HepG2 (cell line): Measurements from ENCODE around the gene FAH. TPM values are rescaled to one million over a fixed set of nuclear protein-coding genes. Genes with fewer than 3 reads are reported as not detected.

Source experiments
- AHR ChIP-seq: IDR thresholded peaks from 2 replicates; pipeline ENCODE4 v1.6.1; 2018; ENCODE audit warnings: missing genetic modification reagents, missing compliant biosample characterization
- BRD4 ChIP-seq: sonication (generic); formaldehyde crosslinking; IDR thresholded peaks from 2 replicates; pipeline ENCODE4 v1.4.0; 2020; ENCODE audit warnings: missing genetic modification reagents
- HNF4G ChIP-seq, 2 experiments: sonication (generic) in 1 of 2; formaldehyde crosslinking in 1 of 2; IDR thresholded peaks; 2 replicates each; pipeline versions ENCODE4 v1.4.0 to v1.6.1; 2011 to 2020; ENCODE audit warnings: borderline replicate concordance in 2 of 2, low read depth in 2 of 2, mild to moderate bottlenecking in 2 of 2, low read length in 1 of 2, missing genetic modification reagents in 1 of 2, moderate library complexity in 1 of 2
- KLF12 ChIP-seq: sonication (generic); formaldehyde crosslinking; IDR thresholded peaks from 2 replicates; pipeline ENCODE4 v1.4.0; 2020; ENCODE audit warnings: missing genetic modification reagents, borderline replicate concordance
- RBAK ChIP-seq: sonication (generic); formaldehyde crosslinking; IDR thresholded peaks from 2 replicates; pipeline ENCODE4 v1.5.1; 2020; ENCODE audit warnings: mild to moderate bottlenecking, missing genetic modification reagents
- RELA ChIP-seq: sonication (generic); formaldehyde crosslinking; IDR thresholded peaks from 2 replicates; pipeline ENCODE4 v1.4.0; 2020; ENCODE audit warnings: missing genetic modification reagents
- RFXAP ChIP-seq: sonication (generic); formaldehyde crosslinking; IDR thresholded peaks from 2 replicates; pipeline ENCODE4 v1.4.0; 2020; ENCODE audit warnings: missing genetic modification reagents, borderline replicate concordance
- SCMH1 ChIP-seq: sonication (generic); formaldehyde crosslinking; IDR thresholded peaks from 2 replicates; pipeline ENCODE4 v1.9.0; 2021; ENCODE audit warnings: missing genetic modification reagents, mild to moderate bottlenecking, borderline replicate concordance
- ZNF180 ChIP-seq: sonication (generic); formaldehyde crosslinking; IDR thresholded peaks from 2 replicates; pipeline ENCODE4 v1.4.0; 2020; ENCODE audit warnings: low read depth, missing genetic modification reagents, borderline replicate concordance
- ZNF282 ChIP-seq: fragments of 450-650 bp; IDR thresholded peaks from 2 replicates; pipeline ENCODE4 v1.6.1; 2018; ENCODE audit not compliant: partially characterized antibody
- ZNF30 ChIP-seq: sonication (generic); formaldehyde crosslinking; IDR thresholded peaks from 2 replicates; pipeline ENCODE4 v1.5.0; 2020; ENCODE audit warnings: mild to moderate bottlenecking, missing genetic modification reagents
- ZNF333 ChIP-seq: sonication (generic); formaldehyde crosslinking; IDR thresholded peaks from 2 replicates; pipeline ENCODE4 v1.4.0; 2020; ENCODE audit warnings: mild to moderate bottlenecking, missing genetic modification reagents, borderline replicate concordance
- ZNF546 ChIP-seq: sonication (generic); formaldehyde crosslinking; conservative IDR thresholded peaks from 2 replicates; pipeline ENCODE4 v1.8.1; 2023; ENCODE audit warnings: mild to moderate bottlenecking, missing genetic modification reagents
- ZNF782 ChIP-seq: sonication (generic); formaldehyde crosslinking; IDR thresholded peaks from 2 replicates; pipeline ENCODE4 v1.4.0; 2020; ENCODE audit warnings: missing genetic modification reagents, mild to moderate bottlenecking, borderline replicate concordance
- ZNF816 ChIP-seq: sonication (generic); formaldehyde crosslinking; IDR thresholded peaks from 2 replicates; pipeline ENCODE4 v1.8.0; 2022; ENCODE audit warnings: missing genetic modification reagents, mild to moderate bottlenecking, borderline replicate concordance
- ZNF878 ChIP-seq: sonication (generic); formaldehyde crosslinking; IDR thresholded peaks from 2 replicates; pipeline ENCODE4 v1.8.1; 2023; ENCODE audit warnings: mild to moderate bottlenecking, missing genetic modification reagents, moderate library complexity
- polyA plus RNA-seq, 8 experiments: library from polyadenylated mRNA; depleted of rRNA in 3 of 8; stranded (reverse) in 7 of 8; unstranded in 1 of 8; fragments of >200 nt; fragmentation: Illumina TruSeq in 4 of 8; extraction: Trizol in 4 of 8; gene quantifications; 2 replicates each; pipeline versions ENCODE4 v1.2.1 to v1.2.3, GENCODE V29; 2011 to 2016; ENCODE audit warnings: low read depth in 4 of 8, missing spikeins in 1 of 8, mixed read lengths in 1 of 8; ENCODE audit not compliant: insufficient read depth in 1 of 8
- total RNA-seq, 5 experiments: library from RNA; depleted of rRNA; stranded (reverse); fragments of >200 nt; fragmentation: Illumina TruSeq; extraction: Trizol; gene quantifications; 2 replicates each; pipeline ENCODE4 v1.2.3, GENCODE V29; 2016; ENCODE audit warnings: low read depth in 1 of 5
- TF ChIP-seq, protein P1 (sequence below): sonication (generic); formaldehyde crosslinking; IDR thresholded peaks from 2 replicates; pipeline ENCODE4 v1.9.0; 2022; ENCODE audit warnings: missing genetic modification reagents, mild to moderate bottlenecking, borderline replicate concordance
- TF ChIP-seq, protein P2 (sequence below): sonication (generic); formaldehyde crosslinking; IDR thresholded peaks from 2 replicates; pipeline ENCODE4 v1.4.0; 2020; ENCODE audit warnings: missing genetic modification reagents
- TF ChIP-seq, protein P3 (sequence below): sonication (generic); formaldehyde crosslinking; IDR thresholded peaks from 2 replicates; pipeline ENCODE4 v1.4.0; 2020; ENCODE audit warnings: missing genetic modification reagents, borderline replicate concordance
- TF ChIP-seq, protein P4 (sequence below): sonication (generic); formaldehyde crosslinking; IDR thresholded peaks from 2 replicates; pipeline ENCODE4 v1.5.0; 2020; ENCODE audit warnings: mild to moderate bottlenecking, low read depth, missing genetic modification reagents, borderline replicate concordance

The FAH gene
- total and polyA plus RNA-seq, 2 of the 13 experiments (the other 11 are each of a cell fraction or from before 2014, with no cell fraction given), result 36.6 to 75.0 TPM

DNA sequence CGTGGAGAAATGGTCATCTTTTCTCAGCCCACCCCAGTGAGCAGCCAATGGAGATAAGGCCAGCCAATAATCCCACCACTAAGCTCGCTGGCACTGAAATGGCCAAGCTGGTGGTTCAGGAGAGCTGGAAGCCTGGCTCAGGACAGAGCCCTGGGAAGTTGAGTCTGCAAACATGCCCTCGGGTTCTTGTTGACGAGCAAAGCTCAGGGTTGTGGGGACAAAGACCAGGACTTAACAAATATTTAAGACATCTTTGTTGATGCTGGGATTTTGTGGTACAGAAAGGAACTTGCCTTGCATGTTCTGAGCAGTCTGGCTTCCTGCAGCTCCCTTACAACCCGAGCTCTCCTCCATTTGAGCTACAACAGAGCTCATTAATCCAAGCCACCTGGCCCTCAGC is 4.4 kb downstream of the FAH start (continued):
- TF ChIP-seq, protein P1, sequence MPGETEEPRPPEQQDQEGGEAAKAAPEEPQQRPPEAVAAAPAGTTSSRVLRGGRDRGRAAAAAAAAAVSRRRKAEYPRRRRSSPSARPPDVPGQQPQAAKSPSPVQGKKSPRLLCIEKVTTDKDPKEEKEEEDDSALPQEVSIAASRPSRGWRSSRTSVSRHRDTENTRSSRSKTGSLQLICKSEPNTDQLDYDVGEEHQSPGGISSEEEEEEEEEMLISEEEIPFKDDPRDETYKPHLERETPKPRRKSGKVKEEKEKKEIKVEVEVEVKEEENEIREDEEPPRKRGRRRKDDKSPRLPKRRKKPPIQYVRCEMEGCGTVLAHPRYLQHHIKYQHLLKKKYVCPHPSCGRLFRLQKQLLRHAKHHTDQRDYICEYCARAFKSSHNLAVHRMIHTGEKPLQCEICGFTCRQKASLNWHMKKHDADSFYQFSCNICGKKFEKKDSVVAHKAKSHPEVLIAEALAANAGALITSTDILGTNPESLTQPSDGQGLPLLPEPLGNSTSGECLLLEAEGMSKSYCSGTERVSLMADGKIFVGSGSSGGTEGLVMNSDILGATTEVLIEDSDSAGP, result no peak
- TF ChIP-seq ZNF782 (CRISPR knock-in tag) (no peak), BRD4 (CRISPR knock-in tag) (no peak), ZNF30 (CRISPR knock-in tag) (no peak), AHR (CRISPR knock-in tag) (no peak), ZNF878 (CRISPR knock-in tag) (no peak), HNF4G (IDR thresholded peaks at IDR 0.05; ENCODE audit: borderline replicate concordance, low read depth, low read length) (no peak), HNF4G (CRISPR knock-in tag; IDR thresholded peaks at IDR 0.05; ENCODE audit: borderline replicate concordance, low read depth) (0 out of 2 replicates have a peak, but pooled peaks have one; percentile 37), ZNF546 (no peak), ZNF282 (no peak), KLF12 (no peak), RBAK (CRISPR knock-in tag) (no peak), SCMH1 (CRISPR knock-in tag) (no peak), ZNF180 (CRISPR knock-in tag) (no peak), RFXAP (CRISPR knock-in tag) (no peak), ZNF333 (no peak), ZNF816 (CRISPR knock-in tag) (no peak), RELA (CRISPR knock-in tag) (no peak)
- TF ChIP-seq, protein P2, sequence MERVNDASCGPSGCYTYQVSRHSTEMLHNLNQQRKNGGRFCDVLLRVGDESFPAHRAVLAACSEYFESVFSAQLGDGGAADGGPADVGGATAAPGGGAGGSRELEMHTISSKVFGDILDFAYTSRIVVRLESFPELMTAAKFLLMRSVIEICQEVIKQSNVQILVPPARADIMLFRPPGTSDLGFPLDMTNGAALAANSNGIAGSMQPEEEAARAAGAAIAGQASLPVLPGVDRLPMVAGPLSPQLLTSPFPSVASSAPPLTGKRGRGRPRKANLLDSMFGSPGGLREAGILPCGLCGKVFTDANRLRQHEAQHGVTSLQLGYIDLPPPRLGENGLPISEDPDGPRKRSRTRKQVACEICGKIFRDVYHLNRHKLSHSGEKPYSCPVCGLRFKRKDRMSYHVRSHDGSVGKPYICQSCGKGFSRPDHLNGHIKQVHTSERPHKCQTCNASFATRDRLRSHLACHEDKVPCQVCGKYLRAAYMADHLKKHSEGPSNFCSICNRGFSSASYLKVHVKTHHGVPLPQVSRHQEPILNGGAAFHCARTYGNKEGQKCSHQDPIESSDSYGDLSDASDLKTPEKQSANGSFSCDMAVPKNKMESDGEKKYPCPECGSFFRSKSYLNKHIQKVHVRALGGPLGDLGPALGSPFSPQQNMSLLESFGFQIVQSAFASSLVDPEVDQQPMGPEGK (CRISPR knock-in tag), result no peak
- TF ChIP-seq, protein P3, sequence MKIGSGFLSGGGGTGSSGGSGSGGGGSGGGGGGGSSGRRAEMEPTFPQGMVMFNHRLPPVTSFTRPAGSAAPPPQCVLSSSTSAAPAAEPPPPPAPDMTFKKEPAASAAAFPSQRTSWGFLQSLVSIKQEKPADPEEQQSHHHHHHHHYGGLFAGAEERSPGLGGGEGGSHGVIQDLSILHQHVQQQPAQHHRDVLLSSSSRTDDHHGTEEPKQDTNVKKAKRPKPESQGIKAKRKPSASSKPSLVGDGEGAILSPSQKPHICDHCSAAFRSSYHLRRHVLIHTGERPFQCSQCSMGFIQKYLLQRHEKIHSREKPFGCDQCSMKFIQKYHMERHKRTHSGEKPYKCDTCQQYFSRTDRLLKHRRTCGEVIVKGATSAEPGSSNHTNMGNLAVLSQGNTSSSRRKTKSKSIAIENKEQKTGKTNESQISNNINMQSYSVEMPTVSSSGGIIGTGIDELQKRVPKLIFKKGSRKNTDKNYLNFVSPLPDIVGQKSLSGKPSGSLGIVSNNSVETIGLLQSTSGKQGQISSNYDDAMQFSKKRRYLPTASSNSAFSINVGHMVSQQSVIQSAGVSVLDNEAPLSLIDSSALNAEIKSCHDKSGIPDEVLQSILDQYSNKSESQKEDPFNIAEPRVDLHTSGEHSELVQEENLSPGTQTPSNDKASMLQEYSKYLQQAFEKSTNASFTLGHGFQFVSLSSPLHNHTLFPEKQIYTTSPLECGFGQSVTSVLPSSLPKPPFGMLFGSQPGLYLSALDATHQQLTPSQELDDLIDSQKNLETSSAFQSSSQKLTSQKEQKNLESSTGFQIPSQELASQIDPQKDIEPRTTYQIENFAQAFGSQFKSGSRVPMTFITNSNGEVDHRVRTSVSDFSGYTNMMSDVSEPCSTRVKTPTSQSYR (CRISPR knock-in tag), result no peak
- TF ChIP-seq, protein P4, sequence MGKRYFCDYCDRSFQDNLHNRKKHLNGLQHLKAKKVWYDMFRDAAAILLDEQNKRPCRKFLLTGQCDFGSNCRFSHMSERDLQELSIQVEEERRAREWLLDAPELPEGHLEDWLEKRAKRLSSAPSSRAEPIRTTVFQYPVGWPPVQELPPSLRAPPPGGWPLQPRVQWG, result no peak
